ENCODE data around the gene IGLL5.
"Not testable (repeated sequence)": the region's sequence is repeated elsewhere in the genome, so short reads cannot be mapped to it uniquely, and the experiment has no call there.

The IGLL5 gene

DNA sequence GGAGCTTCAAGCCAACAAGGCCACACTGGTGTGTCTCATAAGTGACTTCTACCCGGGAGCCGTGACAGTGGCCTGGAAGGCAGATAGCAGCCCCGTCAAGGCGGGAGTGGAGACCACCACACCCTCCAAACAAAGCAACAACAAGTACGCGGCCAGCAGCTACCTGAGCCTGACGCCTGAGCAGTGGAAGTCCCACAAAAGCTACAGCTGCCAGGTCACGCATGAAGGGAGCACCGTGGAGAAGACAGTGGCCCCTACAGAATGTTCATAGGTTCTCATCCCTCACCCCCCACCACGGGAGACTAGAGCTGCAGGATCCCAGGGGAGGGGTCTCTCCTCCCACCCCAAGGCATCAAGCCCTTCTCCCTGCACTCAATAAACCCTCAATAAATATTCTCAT lies 18.8 kb downstream of the IGLL5 start:
- not testable (repeated sequence) for H3K9me2 ChIP-seq (replicated peaks; ENCODE audit: insufficient read depth, low read length); H3K79me2 ChIP-seq (ENCODE audit: low read length); H4K20me1 ChIP-seq (ENCODE audit: insufficient read depth, low read length); H3K9me3 ChIP-seq (replicated peaks; ENCODE audit: insufficient read depth, low read length); H3K27ac ChIP-seq (ENCODE audit: low read length); H3K4me2 ChIP-seq (ENCODE audit: low read depth, low read length); H3K36me3 ChIP-seq (replicated peaks; ENCODE audit: insufficient read depth, low read length); DNase-seq; H2AFZ ChIP-seq (ENCODE audit: low read length); H3K4me3 ChIP-seq (ENCODE audit: low read length); H3K9ac ChIP-seq (ENCODE audit: low read length); H3K27me3 ChIP-seq (replicated peaks; ENCODE audit: insufficient read depth, low read length)
- H3K4me1 ChIP-seq (ENCODE audit: low read length), result peaks cover 13% of the 10 kb centered on the region; the same call in 1 of the 2 replicates
- H3F3A ChIP-seq (ENCODE audit: insufficient read depth, low read length), result peaks cover 13% of the 10 kb centered on the region

DNA sequence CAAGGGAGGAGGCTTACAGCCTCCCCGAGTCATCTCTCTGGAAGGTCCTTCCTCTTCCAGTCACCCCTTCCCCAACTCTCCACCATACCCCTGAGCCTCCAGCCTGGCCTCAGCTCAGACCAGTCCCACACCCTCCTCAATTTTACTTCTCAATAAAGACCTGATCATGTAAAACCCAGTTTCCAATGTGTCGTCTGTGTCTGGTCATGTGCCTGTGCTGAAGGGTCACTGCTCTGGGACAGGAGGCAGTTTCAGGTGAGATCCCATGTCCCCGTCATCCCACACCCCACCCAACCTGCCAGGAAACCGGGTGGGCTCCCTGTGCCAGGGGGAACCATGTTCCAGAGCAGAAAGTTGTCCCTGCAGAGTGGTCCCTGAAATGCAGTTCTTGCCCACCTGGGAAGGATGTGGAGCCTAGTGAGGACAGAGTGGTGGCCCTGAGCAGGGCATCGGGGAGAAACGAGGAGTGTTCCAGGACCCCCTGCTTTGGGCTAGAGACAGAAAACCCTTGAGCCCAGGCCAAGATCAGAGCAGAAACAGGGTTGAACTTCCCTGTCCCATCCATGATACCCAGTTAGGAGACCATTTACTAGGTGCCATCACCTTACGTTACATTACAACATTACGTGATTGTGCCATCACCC lies 19.4 kb downstream of the IGLL5 start:
- H3K4me1 ChIP-seq (ENCODE audit: low read length), result 0 out of 2 replicates have a peak, but pooled peaks cover 8% of the 10 kb centered on the region
- peaks cover 10% of the 10 kb centered on the region; the same call in 1 of the 2 replicates for H3F3A ChIP-seq (ENCODE audit: insufficient read depth, low read length)
- H3K36me3 ChIP-seq (replicated peaks; ENCODE audit: insufficient read depth, low read length), result no peaks in the 10 kb centered on the region
- no peaks in the 10 kb centered on the region for H4K20me1 ChIP-seq (ENCODE audit: insufficient read depth, low read length)
- H3K27me3 ChIP-seq (replicated peaks; ENCODE audit: insufficient read depth, low read length), result no peaks in the 10 kb centered on the region
- H3K27ac ChIP-seq (ENCODE audit: low read length), result no peak overlapping the region
- DNase-seq, result no peak
- H3K9ac ChIP-seq (ENCODE audit: low read length), result no peak overlapping the region
- no peak overlapping the region for H3K4me3 ChIP-seq (ENCODE audit: low read length)
- H3K79me2 ChIP-seq (ENCODE audit: low read length), result no peaks in the 10 kb centered on the region
- no peaks in the 10 kb centered on the region for H3K9me3 ChIP-seq (replicated peaks; ENCODE audit: insufficient read depth, low read length)
- H3K4me2 ChIP-seq (ENCODE audit: low read depth, low read length), result no peak overlapping the region
- TF ChIP-seq EZH2 (optimal IDR thresholded peaks at IDR 0.05; ENCODE audit: low read depth, low read length) (no peak), EZH2phosphoT487 (IDR thresholded peaks at IDR 0.05; ENCODE audit: low read length) (no peak)
- TF ChIP-seq, protein P1, sequence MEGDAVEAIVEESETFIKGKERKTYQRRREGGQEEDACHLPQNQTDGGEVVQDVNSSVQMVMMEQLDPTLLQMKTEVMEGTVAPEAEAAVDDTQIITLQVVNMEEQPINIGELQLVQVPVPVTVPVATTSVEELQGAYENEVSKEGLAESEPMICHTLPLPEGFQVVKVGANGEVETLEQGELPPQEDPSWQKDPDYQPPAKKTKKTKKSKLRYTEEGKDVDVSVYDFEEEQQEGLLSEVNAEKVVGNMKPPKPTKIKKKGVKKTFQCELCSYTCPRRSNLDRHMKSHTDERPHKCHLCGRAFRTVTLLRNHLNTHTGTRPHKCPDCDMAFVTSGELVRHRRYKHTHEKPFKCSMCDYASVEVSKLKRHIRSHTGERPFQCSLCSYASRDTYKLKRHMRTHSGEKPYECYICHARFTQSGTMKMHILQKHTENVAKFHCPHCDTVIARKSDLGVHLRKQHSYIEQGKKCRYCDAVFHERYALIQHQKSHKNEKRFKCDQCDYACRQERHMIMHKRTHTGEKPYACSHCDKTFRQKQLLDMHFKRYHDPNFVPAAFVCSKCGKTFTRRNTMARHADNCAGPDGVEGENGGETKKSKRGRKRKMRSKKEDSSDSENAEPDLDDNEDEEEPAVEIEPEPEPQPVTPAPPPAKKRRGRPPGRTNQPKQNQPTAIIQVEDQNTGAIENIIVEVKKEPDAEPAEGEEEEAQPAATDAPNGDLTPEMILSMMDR (IDR thresholded peaks at IDR 0.05; ENCODE audit: low read length), result no peak
- no peaks in the 10 kb centered on the region for H3K9me2 ChIP-seq (replicated peaks; ENCODE audit: insufficient read depth, low read length)
- H2AFZ ChIP-seq (ENCODE audit: low read length), result no peak overlapping the region

DNA sequence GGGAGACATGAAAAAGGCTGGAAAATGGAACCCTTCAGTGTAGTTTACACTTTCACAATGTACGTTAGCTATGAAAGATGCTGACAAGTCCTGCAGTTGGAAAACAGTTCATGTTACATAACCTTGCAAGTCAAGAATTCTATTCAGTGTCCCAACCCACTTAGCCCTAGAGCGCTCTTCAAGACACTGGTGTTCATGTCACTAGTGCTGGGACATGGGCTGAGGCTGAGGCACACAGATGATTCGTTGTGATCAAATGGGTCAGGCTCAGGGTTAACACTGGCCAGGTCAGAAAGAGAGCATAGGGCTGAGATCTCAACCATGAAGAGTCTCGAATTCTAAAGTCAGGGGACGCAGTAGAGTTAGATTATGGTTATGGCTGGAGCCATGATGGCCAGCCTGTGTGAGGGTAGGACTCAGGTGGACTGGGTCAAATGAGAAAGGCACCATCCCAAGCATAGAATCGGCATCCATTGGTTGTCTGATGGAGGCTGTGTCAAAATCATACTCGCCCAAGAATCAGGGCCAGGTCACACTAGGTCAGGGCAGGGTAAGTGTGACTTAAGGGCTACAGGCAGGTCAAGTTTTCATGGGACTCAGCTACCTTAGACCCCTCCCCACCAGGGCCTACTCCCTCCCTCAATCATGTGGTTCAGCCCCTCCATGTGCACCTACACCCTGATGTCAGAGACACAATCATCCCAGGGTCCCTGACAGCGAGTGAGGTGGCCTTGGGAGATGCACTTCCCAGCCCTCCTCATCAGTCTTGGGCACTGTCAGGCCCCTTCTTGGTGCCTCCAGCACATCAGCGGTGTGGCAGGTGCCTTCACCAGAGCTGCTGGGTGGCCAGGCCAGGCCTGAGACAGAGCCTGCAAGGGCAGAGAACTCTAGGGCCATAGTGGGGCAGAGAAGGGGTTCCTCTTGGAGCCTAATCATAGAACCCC lies 20.2 kb downstream of the IGLL5 start:
- Histone ChIP-seq H3F3A (ENCODE audit: insufficient read depth, low read length) (peaks cover 9% of the 10 kb centered on the region; the same call in 1 of the 2 replicates), H3K4me3 (ENCODE audit: low read length) (no peak overlapping the region), H3K27me3 (replicated peaks; ENCODE audit: insufficient read depth, low read length) (no peaks in the 10 kb centered on the region), H3K9me3 (replicated peaks; ENCODE audit: insufficient read depth, low read length) (no peaks in the 10 kb centered on the region), H3K9ac (ENCODE audit: low read length) (no peak overlapping the region), H3K4me2 (ENCODE audit: low read depth, low read length) (no peak overlapping the region), H3K4me1 (ENCODE audit: low read length) (0 out of 2 replicates have a peak, but pooled peaks cover 8% of the 10 kb centered on the region), H4K20me1 (ENCODE audit: insufficient read depth, low read length) (no peaks in the 10 kb centered on the region), H2AFZ (ENCODE audit: low read length) (no peak overlapping the region), H3K9me2 (replicated peaks; ENCODE audit: insufficient read depth, low read length) (no peaks in the 10 kb centered on the region), H3K79me2 (ENCODE audit: low read length) (no peaks in the 10 kb centered on the region), H3K27ac (ENCODE audit: low read length) (no peak overlapping the region), H3K36me3 (replicated peaks; ENCODE audit: insufficient read depth, low read length) (no peaks in the 10 kb centered on the region)
- TF ChIP-seq EZH2phosphoT487 (IDR thresholded peaks at IDR 0.05; ENCODE audit: low read length), result no peak
- TF ChIP-seq, protein P1 (IDR thresholded peaks at IDR 0.05; ENCODE audit: low read length), result no peak
- DNase-seq, result no peak
